HS-5 (cell line): ENCODE results near the gene BET1L.
"Not testable (repeated sequence)": the region's sequence is repeated elsewhere in the genome, so short reads cannot be mapped to it uniquely, and the experiment has no call there.

Experiments
- DNase-seq: peaks from one replicate; pipeline ENCODE4 v3.0.0-alpha.2; 2012; ENCODE audit warnings: low read depth

BET1L gene

GRCh38 chr11:207208-207862, at the start of gene BET1L, which contains the start of gene RIC8A:
BET1L (minus strand) TSS chr11:207399; CDS start chr11:207321, 78 bp downstream.
RIC8A (plus strand) TSS chr11:207708; CDS start chr11:208855, 1,147 bp downstream.
- peak; percentile 90 for DNase-seq

GRCh38 chr11:255816-256215, 48.6 kb upstream of the BET1L start:
- DNase-seq = no peak

GRCh38 chr11:255176-255575, 48.0 kb upstream of the BET1L start:
- no peak for DNase-seq

GRCh38 chr11:253886-254270, 46.7 kb upstream of the BET1L start:
- no peak for DNase-seq

- no peak for DNase-seq
These were observed 46.1 kb upstream of the BET1L start for GRCh38 chr11:253160-253885.

GRCh38 chr11:252666-253065, 45.5 kb upstream of the BET1L start:
- DNase-seq = no peak

- no peak for DNase-seq
These were observed 44.4 kb upstream of the BET1L start for GRCh38 chr11:251550-251949.

- no peak for DNase-seq
These were observed 43.6 kb upstream of the BET1L start for GRCh38 chr11:250740-251299.

GRCh38 chr11:250274-250673, 43.1 kb upstream of the BET1L start:
- DNase-seq = no peak

GRCh38 chr11:249062-249461, 41.9 kb upstream of the BET1L start:
- DNase-seq = no peak

- no peak for DNase-seq
These were observed 37.2 kb upstream of the BET1L start for GRCh38 chr11:244376-244775.

GRCh38 chr11:241634-242033, 34.4 kb upstream of the BET1L start:
- DNase-seq = no peak

- DNase-seq = no peak
These were observed 33.1 kb upstream of the BET1L start for GRCh38 chr11:240315-240714.

GRCh38 chr11:238346-238745, 31.1 kb upstream of the BET1L start:
- not testable (repeated sequence) for DNase-seq

- no peak for DNase-seq
These were observed 29.9 kb upstream of the BET1L start, which contains the start of gene PSMD13 for GRCh38 chr11:236774-237767. PSMD13 (plus strand) TSS chr11:236976; CDS start chr11:237050, 74 bp downstream.

GRCh38 chr11:235997-236773, 29.0 kb upstream of the BET1L start, which contains the start of gene SIRT3:
SIRT3 (minus strand) TSS chr11:236342; CDS start chr11:236328, 14 bp downstream.
- DNase-seq = no peak

GRCh38 chr11:235609-235996, 28.4 kb upstream of the BET1L start:
- no peak for DNase-seq

- DNase-seq = no peak
These were observed 28.0 kb upstream of the BET1L start for GRCh38 chr11:235180-235579.

GRCh38 chr11:232783-233565, 25.8 kb upstream of the BET1L start:
- no peak for DNase-seq

- no peak for DNase-seq
These were observed 23.2 kb upstream of the BET1L start for GRCh38 chr11:230431-230830.
